HK-2 (cell line): ENCODE data around the gene RPL22.
A peak's percentile ranks its signal among the peaks of the same experiment; 100 is the strongest.

Experiments used
- DNase-seq: peaks from one replicate; pipeline ENCODE4 v3.0.0-alpha.2; 2018; ENCODE audit not compliant: unreplicated experiment

The RPL22 gene

DNA sequence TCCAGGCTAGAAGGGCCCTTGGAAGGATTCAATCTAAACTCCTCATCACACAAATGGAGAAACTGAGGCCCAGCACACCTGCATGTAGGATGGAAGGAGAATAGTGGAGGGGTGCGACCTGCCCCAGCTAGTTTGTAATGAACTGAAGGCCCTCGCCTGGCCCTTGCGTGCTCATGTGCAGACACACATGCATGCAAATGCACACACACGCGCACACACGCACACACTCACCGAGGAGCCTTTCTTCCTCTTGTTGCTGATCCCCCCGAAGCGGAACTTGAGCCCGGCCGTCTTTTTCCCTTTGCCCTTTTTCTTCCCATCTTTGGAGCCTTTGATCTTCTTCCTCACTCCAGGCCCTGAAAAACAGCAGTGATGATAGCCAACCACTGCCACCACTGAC, 47.2 kb downstream of the RPL22 start:
- DNase-seq, result no peak

GRCh38 chr1:6151291-6151822, 48.0 kb downstream of the RPL22 start:
- DNase-seq, result no peak

DNA sequence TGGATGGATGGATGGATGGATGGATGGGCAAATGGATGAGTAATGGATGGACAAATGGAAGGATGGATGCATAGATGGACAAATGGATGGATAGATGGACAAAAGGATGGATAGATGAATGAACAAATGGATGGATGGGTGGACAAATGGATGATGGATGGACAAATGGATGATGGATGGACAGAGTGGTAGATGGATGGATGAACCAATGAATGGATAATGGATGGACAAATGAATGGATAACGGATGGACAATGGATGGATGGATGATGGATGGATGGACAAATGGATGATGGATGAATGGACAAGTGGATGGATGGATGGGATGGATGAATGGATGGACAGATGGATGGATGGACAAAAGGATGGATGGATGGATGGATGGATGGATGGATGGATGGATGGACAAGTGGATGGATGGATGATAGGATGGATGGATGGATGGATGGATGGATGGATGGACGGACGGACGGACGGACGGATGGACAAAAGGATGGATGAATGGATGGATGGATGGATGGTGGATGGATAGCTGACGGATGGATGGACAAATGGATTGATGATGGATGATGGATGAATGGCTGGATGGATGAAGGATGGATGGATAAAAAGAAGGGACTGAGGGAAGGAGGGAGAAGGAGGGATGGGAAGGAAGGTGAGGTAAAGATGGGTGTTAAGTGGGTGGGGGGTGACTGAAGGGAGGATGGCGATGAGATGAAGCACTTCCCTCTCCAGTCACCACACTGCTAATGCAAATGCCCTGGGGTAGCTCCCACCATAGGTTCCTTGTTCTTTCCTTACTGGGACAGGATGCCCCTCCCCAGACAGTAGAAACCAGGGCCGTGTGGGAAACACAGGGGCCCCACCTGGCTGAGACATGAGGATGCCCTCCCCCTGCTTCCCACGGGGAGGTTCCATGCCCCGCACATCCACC, 49.1 kb downstream of the RPL22 start:
- no peak for DNase-seq

DNA sequence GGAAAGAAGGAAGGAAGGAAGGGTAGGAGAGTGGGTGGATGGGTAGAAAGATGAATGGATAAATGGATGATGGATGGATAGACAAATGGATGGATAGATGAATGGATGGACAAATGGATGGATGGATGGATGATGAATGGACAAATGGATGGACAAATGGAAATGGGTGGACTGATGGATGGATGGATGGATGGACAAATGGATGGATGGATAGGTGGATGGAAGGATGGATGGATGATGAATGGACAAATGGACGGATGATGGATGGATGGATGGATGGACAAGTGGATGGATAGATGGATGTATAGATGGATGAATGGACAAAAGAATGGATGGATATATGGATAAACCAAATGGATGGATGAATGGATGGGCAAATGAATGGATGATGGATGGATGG, 49.8 kb downstream of the RPL22 start:
- DNase-seq, result no peak

DNA sequence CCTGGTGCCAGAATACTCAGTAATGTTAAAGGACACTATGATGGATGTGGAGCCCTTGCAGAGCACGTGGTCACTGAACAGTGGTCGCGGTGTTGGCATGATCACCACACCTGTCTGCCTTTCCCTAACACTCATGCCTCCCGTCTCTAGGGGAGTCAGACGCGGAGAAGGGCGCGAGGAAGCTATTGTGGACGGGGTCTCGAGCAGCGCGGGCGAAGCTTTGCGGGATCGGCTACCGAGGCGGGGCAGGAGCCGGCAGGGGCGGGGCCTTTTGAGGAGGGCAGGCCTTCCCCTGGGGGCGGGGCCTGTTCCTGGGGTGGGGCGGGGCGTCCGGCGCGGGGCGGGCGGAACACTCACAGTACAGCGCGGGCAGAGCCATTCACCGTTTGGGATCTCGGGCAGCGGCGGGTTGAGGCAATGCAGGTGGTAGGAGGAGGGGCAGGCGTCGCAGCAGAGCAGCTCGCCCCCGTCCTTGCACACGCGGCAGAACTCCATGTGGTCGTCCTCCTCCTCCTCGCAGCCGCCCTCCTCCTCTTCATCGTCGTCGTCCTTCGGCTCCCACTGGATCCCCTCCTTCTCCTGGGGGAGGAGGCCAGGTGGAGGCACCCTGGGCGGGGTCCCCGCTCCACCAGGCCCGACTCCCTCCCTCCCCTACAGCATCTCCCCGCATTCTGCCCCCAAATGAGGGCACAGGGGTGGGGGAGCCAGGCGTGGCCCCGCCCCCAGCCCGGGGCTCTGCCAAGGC, 50.7 kb downstream of the RPL22 start:
- DNase-seq, result peak; percentile 72

GRCh38 chr1:6145864-6146410, 53.5 kb downstream of the RPL22 start:
- DNase-seq, result no peak

DNA sequence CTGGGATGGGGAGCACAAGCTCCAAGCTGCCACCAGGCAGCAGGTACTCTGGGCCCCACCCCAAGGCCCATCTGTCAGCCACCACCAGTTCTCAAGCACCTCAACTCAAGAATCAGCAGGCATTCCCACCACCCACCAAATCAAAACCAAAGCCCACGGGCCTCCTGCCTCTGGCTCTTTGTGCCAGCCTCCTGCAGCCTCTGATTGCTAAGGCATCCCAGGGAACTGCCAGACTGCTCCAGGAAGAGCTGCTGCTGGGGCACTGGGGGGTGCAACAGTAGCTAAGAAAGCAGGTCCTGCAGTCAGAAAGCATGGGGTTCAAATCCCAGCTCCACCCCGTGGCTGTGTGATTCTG, 54.0 kb downstream of the RPL22 start:
- no peak for DNase-seq

GRCh38 chr1:6144647-6145395, 54.6 kb downstream of the RPL22 start:
- DNase-seq, result no peak

GRCh38 chr1:6144175-6144574, 55.2 kb downstream of the RPL22 start:
- DNase-seq, result no peak

GRCh38 chr1:6143395-6143794, 56.0 kb downstream of the RPL22 start:
- no peak for DNase-seq

DNA sequence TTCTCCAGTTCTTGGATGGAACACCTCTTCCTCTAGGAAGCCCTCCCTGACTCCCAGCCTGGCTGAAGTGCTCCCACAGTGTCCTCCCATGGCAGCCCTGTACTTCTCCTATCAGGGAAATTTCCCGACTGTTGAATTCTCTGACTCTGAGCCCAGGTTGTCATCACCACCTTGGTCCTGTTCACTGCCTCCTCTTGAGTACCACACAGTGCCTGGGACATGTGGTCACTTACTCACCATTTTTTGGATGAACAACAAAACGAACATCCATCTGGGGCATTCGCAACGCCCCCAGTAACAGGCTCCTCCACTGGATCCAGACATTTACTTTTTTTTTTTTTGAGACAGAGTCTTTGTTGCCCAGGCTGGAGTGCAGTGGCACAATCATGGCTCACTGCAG, 56.7 kb downstream of the RPL22 start:
- DNase-seq, result no peak

GRCh38 chr1:6142036-6142621, 57.3 kb downstream of the RPL22 start:
- no peak for DNase-seq

DNA sequence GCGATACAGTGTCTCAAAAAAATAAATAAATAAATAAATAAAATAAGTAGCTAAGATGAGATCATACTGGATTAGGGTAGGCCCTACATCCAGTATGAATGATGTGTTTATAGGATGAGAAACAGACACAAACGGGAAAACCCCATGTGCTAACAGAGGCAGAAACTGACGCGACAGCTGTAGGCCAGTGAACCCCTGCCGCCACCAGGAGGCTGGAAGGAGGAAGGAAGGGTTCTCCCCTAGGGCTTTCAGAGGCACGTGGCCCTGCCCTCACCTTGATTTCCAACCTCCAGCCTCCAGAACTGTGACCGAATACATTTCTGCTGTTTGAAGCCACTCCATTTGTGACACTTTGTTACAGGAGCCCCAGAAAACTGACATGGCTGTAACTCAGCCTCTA, 57.8 kb downstream of the RPL22 start:
- DNase-seq, result no peak

GRCh38 chr1:6140413-6140812, 59.0 kb downstream of the RPL22 start:
- DNase-seq, result no peak

GRCh38 chr1:6137758-6138157, 61.6 kb downstream of the RPL22 start:
- no peak for DNase-seq

DNA sequence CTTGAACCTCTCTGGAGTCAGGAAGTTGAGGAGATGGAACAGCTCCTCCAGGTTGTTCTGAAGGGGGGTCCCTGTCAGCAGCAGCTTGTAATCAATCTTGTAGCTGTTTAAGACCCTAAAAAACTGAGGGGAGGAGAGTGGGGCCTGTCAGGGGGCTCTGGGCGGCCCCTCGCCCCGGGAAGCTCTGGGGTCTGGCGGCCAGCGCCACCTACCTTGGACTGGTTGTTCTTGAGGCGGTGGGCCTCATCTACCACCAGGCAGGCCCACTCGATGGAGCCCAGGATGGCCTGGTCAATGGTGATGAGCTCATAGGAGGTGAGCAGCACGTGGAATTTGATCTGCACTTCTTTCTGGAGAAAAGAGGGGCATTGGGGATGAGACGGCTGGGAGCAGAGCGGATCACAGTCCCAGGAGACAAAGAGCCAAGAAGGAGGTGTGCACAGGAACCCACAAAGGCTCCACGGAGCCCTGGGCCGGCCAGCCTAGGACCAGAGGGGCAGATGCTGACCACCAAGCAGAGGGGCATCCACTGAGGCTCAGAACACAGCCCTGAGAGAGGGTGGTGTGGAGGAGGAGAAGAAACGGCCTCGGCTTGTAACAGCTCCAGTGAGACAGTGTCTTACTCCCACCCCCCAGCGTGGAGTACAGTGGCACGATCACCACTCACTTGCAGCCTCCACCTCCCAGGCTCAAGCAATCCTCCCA, 62.7 kb downstream of the RPL22 start:
- no peak for DNase-seq
